COLO668 (cell line): Measurements from ENCODE around the gene CPHXL.

Experiments used
- DNase-seq: peaks from one replicate; lab custom pipeline; 2025; ENCODE audit not compliant: unreplicated experiment; lab: John Stamatoyannopoulos, UW

CPHXL gene

DNA sequence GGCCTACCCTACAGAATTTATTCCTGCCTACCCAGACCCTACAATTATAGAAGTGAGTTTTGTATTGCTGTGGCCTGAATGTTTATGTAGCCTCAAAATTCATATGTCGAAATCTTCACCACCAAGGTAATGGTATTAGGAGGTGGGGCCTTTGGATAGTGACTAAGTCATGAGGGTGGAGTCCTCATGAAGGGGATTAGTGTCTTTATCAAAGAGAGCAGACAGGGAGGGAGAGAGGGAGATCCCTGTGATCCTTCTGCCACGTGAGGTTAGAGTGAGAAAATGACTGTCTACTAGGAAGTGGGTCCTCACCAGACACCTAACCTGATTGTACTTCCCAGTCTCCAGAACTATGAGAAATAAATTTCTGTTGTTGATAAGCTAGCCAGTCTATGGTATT, 24.0 kb downstream of the CPHXL start:
- no peak for DNase-seq

DNA sequence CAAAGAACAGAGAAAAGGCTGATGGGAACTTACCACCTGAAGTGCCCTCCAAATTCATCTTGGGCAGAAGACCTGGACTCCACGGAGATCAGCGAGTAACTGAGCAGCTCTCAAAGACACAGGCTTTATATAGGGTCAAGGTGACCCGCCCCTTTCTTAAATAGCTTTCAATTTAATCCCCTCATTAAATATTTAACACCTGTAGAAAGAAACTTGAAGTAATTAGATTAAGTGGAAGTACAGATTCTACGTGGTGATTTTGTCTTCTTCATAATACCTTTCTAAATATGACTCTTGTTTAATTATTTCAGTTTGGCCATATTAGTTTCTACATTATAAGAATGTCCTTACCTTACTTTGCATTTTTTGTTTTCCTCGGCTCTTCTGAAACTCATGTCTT, 24.9 kb downstream of the CPHXL start, which contains the start of gene DUXB:
TSS of gene DUXB (minus strand) at position 101 of the 400 bp plus-strand sequence. CDS start at position 58, 43 bp downstream.
- DNase-seq: no peak

DNA sequence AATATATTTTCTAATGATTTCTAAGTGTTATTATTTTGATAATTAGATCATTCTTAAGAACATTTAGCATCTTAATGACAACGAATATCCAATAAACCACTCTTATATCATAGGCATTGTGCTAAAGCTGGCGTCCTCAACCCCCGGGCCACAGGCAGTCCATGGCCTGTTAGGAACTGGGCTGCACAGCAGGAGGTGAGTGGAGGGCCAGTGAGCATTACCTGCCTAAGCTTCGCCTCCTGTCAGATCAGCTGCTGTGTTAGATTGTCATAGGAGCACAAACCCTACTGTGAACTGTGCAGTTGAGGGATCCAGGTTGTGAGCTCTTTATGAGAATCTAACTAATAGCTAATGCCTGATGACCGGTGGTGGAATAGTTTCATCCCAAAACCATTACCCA, 28.7 kb downstream of the CPHXL start:
- no peak for DNase-seq

- no peak for DNase-seq
Observed at GRCh38 chr16:75695708-75696107, 30.6 kb downstream of the CPHXL start.

GRCh38 chr16:75687361-75687760, 38.9 kb downstream of the CPHXL start:
- no peak for DNase-seq

GRCh38 chr16:75682308-75682707, 44.0 kb downstream of the CPHXL start:
- DNase-seq: no peak

GRCh38 chr16:75679366-75679765, 46.9 kb downstream of the CPHXL start:
- DNase-seq: no peak

GRCh38 chr16:75676909-75677308, 49.4 kb downstream of the CPHXL start, which contains the start of gene CPHXL2:
Gene CPHXL2 (minus strand): TSS chr16:75677009. CDS start chr16:75676999, 10 bp downstream.
- DNase-seq: no peak

- no peak for DNase-seq
Observed at GRCh38 chr16:75667503-75667902, 58.8 kb downstream of the CPHXL start.
